Bronchial smooth muscle cell (primary cell): ENCODE results near the gene KCNF1. TPM values are rescaled to one million over a fixed set of nuclear protein-coding genes. Genes with fewer than 3 reads are reported as not detected.

Experiments
- total RNA-seq: library from RNA; depleted of rRNA; stranded (reverse); fragments of >200 nt; gene quantifications from 2 replicates; pipeline ENCODE4 v1.2.1, GENCODE V29; 2014

Gene KCNF1, protein sequence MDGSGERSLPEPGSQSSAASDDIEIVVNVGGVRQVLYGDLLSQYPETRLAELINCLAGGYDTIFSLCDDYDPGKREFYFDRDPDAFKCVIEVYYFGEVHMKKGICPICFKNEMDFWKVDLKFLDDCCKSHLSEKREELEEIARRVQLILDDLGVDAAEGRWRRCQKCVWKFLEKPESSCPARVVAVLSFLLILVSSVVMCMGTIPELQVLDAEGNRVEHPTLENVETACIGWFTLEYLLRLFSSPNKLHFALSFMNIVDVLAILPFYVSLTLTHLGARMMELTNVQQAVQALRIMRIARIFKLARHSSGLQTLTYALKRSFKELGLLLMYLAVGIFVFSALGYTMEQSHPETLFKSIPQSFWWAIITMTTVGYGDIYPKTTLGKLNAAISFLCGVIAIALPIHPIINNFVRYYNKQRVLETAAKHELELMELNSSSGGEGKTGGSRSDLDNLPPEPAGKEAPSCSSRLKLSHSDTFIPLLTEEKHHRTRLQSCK
- under 0.01 TPM in 1 of 2 replicates, not detected in the other for total RNA-seq

DNA sequence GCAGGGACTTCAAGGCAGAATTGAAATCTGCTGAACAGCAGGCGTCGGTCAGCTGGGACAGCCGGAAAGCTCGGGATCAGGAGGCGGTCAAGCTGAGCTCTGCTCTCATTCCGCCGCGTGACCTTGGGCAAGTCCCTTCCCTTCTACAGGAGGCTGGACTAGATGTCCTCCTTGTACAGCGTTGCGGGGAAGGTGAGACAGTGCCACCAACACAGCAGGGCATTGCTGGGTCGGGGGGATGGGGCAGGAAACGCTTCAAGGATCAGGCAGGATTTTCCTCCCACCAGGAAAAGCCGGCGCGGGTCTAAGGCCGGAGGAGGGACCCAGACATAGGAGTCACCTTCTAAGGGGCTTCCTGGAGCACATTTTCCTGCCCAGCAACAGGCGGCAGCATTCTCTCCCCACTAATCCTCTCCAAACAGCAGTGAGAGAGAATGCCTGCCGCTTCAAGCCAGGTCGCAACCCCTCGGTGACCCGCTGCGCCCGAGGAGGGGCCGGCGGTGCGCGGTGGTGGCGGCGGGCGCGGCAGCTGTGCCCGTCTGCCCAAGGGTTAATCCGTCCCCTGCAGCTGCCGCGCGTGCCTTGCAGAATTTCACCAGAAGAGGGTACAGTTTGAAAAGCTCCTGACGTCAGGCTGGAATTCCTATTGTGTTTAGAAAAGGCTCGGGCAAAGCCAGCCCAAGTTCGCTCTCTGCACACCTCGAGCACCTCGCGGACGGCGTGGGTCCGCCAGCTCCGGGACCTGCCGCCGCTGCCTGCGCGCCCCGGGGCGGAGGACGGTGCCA, at the start of gene KCNF1:
Gene KCNF1 (plus strand): TSS at position 644 of the 785 bp plus-strand sequence. CDS start 493 bp downstream, outside the sequence.

Other genes starting within 250 kb of the KCNF1 start
- gene NOL10, start 222.0 kb upstream of the KCNF1 start, total RNA-seq: 18.8 and 24.9 TPM in 2 replicates
- not detected in 2 replicates for gene ATP6V1C2, start 190.3 kb upstream of the KCNF1 start, total RNA-seq
- 377 and 399 TPM in 2 replicates for gene PDIA6, start 99.1 kb upstream of the KCNF1 start, total RNA-seq
- 40.7 and 50.7 TPM in 2 replicates for gene SLC66A3, start 243.5 kb downstream of the KCNF1 start, total RNA-seq